Measurements from ENCODE around the gene C14orf180.

The C14orf180 gene

DNA sequence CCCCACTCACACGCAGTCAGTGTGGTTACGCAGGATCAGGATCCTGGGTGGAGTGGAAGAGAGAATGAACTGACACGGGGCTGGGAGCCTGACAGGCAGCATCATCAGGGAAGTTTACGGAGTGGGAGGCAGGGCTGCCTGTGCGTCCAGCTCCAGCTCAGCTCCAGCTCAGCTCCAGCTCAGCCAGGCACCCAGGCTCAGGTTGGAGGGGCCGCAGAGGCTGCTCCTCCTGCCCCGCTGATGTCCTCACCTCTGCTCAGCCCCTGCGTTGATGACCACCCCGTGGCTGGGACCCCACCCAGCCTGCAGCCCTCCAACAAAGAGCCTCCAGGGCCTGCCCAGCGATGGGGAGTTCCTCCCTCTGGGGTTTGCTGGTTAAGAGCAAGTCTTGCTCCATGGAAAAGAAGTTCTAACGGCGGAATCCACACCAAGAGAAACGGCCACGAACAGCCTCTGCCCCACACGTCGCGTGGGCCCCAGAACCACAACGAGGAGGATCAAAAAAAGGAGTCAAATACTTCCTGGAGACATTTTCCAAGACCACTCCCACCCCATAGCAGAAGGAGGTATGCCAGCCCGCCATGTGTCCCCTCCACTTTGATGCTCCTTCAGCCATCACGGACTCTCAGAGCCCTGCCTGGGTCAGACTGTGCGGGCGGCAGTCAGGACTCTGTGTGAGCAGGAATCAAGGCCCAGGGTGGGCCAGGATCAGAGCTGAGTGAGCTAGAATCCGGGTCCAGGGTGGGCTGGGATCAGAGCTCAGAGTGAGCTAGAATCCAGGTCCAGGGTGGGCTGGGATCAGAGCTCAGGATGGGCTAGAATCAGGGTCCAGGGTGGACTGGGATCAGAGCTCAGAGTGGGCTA lies 17.7 kb upstream of the C14orf180 start:
- DNase-seq = no peak

DNA sequence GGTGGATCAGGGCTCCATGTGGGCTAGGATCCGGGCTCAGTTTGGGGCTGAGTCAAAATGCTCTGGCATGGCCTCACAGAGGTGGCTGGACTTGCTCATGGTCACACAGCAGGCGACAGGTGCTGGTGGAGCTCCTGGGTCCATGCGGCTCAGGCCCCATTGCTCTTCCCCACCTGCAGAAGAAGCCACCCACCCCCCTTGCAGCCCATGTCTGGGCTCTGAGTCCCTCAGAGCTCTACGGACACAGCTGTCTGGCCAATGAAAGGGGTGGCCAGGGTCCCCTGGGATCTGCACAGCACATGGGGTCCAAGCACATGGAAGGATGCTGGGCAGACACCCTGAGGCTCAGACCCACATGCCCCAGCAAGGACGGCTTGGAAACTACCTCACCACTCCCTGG lies 17.0 kb upstream of the C14orf180 start:
- DNase-seq = no peak

DNA sequence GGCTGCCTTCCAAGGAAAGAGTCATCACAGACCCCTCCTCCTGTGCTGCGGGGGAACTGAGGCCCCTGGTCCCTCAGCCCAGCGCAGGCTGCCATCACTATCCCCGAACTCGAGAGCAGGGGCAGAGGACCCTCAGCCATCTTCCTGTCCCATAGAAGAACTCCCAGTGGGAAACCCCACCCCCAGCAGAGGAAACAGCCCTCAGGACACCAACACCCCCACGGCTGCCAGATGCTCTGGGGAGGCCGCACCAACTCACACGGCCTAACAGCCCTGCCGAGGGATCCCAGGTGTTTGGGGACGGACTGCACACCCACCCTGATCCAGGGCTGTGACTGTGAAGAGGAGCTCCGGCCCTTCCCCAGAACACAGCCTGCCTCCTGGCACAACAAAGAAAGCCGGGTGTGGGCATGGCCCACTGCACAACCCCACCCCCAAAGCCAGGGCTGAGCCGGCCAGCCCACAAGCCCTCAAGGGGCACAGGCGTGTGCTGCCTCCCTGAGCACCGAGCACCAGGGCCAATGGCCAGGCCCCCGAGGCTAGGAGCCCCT lies 16.3 kb upstream of the C14orf180 start:
- no peak for DNase-seq

DNA sequence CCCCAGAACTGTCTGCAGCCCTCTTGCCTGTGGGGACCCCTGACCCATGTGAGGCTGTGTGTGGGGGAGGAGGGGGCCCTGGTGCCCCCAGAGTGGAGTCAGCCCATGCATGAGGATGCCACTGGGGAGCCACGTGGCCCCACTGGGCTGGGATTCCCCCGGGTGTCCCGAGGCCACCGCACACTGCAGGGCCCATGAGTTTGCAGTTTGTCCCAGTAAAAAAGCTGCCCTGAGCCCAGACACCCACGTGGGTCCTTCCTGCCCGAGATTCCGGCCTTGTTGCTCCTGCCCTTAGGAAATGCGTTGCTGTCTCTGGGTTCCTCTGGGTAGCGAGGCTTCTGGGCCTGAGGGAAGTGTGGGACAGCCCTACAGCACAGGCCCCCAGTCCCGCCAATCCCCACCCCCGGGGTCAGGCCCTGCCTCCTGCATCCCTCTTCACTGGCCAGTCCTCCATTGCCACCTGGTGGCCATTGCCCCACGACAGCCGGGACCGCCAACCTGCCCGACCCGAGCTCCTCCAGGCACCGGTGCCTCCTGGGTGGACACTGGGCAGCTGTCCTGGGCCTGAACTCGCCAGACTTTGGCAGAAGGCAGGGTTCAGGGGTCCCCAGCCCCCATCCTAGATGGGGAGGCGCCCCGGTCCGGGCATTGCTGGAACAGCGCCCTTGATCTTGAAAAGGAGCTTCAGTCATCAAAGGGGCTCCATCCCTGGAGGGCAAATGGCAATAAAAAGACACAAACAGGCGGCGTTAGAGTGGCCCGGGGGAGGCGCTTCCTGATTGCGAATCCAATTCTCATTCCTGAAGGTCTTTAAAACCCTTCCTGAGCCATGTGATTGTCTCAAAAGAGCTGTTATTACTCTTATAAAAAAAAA lies 15.6 kb upstream of the C14orf180 start:
- peak; percentile 36 for DNase-seq

DNA sequence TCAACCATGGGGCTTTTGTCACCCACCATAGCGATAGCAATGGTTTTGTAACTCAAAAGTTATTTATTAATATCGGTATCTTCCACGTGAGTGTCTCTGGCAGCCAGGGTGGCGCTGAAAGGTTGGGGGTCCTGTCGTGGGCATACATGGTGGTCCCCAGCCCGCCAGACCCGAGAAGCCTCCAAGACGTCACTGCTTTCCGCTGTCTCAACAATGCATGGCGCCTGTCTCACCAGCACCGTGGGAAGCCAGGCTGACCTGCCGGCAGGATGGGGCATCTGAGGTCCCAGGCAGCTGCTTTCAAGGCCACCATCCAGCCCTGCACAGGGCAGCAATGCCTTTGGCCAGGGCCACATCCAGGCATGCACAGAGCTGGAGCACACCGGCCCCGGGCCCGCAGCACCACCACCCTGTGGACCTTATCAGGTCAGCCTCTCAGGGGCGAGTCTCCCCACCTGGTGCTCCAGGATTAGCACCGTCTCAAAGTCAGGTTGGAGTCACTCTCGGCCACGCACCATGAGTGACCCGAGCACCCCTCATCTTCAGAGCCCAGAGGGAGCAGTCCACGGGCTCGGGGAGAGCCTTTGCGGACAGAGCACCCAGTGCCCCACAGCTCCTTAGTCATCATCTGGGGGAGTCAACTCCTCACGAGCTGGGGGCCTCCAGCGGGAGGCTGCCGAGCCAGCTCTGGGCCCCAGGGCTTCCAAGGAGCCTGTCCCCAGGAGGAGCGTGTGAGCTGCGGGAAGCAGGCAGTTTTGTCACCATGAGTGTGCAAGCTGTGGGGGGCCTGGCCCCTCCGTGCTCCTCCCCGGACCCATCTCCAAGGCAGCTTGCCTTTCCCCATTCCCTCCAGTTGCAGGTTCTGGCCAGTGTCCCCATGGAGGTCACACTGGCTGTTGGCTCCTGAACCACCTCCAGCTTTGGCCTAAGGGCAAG lies 14.6 kb upstream of the C14orf180 start:
- DNase-seq = no peak

DNA sequence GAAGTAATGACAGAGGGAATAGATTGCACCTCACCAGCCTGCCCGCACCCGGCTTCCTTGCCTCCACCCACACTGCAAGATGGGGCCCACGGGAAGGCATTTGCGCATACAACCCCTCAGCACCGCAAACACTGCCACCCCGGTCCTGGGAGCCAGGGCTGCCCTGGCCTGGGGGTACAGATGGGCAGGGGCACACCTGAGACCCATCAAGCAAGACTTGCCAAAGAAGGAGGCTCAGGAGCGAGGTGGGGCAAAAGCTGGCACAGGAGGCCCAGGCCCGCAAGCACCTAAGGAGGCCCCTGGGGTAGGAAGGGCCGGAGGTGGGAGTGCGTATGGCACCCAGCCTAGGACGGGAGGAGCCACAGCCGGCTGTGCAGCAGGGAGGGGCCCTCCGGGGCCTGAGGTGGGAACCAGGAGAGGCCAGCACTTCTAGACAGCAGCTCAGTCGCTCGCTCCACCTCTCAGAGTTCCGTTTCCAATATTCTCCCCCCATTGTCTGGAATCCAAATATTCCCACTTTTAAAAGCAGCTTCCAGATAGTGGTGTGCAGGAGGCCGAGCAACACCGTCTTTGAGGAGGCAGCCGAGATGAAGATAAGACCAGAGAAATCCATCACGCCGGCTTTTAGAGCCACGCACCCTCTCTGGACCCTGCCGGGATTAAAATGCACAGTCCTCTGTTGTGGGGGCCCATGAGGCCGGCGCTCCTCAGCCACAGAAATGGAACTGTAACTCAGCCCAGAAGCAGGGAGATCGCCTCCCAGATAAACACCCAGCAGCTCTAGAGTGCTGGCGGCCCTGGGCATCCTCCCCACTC lies 12.2 kb upstream of the C14orf180 start:
- no peak for DNase-seq

DNA sequence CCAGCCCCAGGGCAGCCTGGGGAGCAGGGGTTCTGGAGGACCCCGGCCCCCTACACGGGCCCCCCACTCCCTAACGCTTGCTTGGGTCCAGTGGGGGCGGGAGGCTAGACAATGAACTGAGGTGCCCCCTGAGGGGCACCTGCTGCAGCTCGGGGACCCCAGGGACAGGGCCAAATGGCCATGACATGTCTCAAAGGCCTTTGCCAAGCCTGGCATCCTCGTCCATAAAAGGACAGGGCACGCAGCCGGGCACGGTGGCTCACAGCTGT lies 11.7 kb upstream of the C14orf180 start:
- DNase-seq = no peak

DNA sequence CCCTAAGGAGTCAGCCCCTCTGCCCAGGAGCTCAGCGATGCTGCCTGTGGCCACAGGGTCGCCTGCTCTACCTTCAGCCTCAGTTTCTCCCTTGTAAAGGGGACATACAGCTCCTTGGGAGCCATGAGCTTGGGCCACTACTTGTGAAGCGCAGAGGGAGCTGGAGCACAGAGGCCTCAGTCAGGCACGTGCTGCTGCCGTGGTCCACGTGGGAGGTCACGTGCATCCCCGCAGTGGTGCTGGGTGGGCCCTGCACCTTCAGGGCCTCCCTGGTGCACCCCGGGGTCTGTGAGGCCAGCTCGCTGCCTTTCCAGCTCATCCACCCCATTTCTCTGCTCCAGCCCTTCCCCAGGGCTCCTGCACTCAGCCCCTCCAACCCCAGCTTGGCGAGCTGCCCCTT lies 10.9 kb upstream of the C14orf180 start:
- no peak for DNase-seq

DNA sequence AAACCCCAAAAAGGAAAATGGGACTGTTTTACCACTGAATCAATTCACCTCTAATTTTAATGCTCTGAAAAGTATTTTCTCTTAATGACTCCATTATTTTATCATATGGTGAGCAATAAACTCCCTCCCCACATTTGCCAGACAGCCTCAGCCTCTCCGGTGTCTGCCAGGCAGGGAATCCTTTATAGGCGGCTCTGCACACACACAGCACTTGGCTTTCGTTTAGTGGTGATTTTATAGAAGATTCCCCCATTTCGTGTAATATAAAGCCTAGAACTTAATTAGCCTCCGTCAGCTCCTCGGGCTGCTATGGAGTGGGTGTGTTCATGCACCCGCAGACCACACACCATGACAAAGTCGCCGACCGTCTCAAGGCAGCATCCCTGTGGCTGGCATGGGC lies 10.1 kb upstream of the C14orf180 start:
- no peak for DNase-seq

DNA sequence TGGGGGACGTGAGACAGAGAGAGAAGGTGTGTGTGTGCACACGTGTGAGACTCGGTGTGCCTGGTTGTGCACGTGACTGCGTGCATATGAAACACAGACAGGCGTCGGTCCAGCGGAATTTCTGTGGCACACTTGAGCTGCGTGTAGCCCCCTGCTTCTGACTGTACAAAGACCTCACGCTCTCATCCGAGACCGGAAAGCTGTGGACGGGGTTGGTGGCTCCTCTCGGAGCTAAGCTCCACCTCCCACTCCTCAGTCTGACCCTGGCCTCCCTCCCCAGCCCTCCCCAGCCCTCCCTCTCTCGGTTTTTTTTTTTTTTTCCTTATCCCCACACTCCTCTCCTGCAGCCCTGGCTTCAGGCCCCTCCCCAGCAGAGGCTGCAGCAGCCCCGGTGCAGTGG lies 8.3 kb upstream of the C14orf180 start:
- DNase-seq = no peak

DNA sequence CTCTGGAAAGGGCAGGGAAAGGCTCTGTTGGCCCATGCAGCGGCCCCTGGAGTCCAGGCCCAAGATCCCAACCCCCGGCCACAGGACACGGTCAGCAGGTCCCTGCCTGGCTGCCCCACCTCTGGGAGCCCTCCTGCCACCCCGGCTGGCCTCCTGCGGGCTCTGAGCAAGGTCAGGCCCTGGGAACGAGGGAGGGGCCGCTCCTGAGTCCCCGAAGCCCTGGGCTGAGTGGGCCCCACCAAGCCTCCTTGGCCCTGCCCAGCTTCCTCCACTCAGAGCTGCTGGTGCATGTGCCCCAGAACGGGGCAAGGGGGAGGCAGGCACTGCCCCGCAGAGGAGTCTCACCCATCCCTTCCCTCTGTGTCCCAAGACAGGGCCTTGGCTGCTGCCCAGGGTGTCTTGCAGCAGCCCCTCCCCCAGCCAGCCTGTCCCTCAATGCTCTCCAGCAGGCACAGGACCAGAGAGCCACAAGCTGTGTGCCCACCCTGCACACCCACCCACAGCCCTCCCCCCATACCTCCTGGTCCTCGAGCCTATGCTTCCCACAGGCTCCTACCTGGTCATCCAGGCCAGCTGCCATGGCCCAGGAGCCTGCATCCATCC lies 7.4 kb upstream of the C14orf180 start:
- DNase-seq = no peak

DNA sequence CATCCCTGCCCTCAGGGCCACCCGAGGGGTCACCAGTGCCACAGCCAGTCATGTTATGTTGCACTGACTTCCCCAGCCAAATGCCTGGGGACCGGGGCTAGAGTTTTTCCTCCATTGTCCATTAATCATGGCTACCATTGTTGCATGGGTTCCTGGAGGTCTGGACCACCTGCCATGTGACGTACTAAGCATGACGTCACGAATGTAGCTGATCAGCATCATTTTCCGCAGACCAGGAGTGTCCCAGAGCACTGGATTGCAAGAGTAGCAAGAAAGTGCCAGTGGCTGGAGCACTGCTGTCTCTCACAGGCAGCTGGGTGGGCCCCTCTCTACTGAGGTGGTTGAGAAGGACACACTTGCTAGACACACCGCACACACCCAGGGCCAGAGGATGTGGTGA lies 6.9 kb upstream of the C14orf180 start:
- no peak for DNase-seq

DNA sequence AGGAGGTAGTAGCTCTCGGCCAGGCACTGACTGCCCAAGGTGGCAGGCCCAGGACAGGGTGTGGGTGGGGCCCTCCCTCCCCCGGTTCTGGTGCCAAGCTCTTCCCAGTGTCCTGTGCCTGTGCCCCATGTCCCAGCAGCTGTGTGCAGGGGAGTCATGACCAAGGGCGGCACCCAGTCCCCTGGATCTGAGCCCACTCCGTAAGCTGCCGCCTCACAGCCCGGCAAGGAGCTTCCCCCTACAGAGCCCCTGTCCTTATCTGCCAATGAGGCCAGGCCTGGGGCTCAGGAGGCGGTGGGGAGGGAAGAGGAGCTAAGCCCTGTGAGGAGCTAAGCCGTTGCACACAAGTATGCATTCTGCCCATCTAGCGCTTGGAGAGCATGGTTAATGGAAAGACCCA lies 5.6 kb upstream of the C14orf180 start:
- no peak for DNase-seq

DNA sequence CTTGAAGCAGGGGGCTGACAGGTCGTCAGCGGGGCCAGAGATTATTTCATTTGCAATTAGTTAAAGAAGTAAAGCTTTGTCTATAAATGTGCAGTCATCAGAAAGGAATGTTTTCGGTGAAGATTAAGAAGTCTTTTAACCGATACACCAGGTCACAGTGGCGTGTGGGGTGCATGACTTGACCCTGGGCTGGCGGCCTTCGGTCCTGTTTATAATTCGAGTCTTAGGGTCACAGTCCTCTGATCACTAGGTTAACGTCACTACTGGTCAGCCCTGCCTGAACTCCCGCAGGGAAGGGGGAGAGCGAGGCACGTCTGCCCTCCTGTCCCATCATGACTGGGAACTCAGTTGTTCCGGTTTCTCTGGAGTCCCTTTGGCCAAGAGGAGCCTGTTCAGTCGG lies 5.0 kb upstream of the C14orf180 start:
- DNase-seq = no peak

DNA sequence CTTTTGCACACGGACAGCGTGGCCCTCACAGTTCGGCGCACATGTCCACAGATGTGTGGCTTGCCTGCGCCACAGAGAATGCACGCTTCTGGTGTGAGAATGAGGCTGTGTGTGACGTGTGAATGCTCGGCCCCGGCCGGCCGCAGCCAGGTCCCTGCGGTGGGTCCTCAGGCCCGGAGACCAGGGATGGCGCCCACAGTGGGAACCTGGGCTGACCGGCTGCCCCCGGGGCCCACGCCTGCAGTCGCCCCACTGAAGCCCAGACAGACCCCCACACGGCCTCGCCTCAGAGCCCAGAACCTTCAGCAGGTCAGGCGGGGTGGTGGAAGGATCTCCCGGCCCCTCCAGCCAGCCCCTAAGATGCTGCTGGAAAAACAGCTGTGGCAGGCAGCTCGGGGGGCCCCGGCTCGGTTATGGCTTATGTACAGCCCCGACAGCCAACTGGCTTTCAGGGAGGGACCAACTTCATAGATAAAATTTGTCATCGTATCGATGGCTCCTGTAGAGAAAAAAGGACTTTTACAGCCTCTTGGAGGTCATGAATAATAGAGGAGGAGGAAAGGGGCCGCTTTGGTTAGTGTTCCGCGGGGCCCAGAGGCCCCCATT lies 4.5 kb upstream of the C14orf180 start:
- DNase-seq = no peak

DNA sequence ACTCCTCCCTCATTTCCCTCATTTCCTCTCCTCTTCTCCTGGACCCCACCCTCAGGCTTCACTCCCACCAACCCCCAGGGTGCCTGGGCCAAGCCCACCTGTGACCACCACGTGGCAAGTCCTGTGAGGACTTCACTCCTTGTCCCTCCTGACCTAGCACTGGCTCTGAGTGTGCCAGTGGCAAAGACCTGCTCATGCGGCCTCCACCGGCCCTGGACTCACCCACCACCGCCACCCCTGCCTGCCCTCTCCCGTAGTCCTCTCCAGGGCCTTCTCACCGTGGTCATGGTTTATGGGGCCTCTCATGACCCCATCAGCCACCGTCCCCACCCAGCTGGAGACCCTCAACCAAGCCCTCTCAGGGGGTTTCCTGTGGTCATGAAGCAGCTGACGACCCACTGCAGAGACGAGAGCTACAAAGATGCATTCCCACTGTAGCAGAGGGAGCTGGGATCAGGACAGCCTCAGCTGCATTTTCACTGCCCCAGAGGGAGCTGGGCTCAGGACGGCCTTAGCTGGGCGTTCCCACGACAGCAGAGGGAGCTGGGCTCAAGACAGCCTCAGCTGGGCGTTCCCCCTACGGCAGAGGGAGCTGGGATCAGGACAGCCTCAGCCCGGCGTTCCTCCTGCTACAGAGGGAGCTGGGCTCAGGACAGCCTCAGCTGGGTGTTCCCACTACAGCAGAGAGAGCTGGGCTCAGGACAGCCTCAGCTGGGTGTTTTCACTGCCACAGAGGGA lies 3.2 kb upstream of the C14orf180 start:
- DNase-seq = no peak

DNA sequence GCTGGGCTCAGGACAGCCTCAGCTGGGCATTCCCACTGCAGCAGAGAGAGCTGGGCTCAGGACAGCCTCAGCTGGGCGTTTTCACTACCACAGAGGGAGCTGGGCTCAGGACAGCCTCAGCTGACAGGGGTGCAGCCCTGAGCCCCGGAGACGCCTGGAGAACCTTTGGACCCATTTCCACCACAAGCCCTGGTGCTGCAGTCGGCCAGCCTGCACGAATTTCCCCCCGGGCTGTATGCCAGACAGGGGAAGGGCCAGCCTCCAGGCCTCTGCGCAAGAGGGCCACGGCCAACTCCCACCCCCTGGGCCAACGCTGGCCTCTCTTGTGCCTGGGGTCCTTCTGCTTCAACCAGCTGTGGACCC lies 2.6 kb upstream of the C14orf180 start:
- no peak for DNase-seq

DNA sequence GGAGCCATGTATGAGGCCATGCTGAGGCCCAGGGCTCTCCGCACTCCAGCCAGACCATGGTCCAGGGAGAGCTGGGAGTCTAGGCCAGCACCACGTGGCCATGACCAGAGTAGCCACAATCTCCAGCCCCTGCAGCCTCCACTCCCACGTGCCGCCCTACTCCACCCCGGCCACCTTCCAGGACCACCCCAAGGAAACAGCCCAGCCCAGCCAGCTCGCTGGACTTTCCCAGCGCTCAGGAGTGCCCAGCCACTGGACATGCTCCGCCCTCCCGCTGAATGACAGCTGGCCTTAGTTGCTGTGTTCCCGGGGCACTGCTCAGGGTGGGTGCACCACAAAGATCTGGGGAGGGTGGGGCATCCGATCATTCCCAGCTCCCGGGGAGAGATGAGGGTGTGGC lies 2.1 kb upstream of the C14orf180 start:
- DNase-seq = no peak

DNA sequence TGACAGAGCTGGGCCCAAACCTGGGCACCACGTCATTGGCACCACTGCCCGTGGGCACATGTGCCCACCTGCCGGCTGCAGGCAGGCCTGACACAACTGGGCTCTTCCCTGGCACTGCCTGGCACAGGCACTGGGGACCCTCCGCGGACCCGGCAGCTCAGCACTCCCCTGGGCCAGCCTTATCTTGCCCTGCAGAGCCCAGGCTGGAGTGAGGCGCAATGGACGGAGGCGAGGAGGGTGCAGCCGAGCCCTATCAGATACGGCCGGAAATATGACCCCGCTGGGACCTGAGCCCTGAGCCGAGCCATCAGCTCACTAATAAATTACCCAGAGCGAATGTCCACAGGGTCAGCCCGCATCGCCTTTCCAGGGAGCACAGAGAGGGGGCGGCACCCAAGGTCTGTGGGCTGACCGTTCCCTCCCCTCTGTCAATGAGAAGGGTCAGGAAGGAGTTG lies 1.7 kb upstream of the C14orf180 start:
- no peak for DNase-seq

DNA sequence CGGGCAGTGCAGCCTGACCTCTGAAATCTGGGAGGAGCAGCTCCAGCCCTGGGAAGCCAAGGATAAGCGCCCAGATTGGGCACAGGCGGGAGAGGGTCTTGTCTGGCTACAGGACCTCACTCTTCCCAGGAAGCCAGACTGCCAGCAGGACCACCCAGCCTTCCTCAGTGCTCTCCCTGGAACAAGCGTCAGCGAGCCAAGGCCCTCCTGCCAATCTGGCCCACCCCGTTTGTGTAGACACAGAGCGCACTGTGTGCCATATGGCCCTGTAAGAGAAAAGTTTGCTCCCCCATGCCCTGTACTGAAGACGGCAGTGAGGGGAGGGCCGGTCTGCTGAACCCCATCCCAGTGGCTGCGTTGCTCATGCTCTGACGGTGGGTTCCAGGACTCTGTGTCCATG lies 1.2 kb upstream of the C14orf180 start:
- no peak for DNase-seq
